Activated B cell treated with CpG ODN at 0.5 μM for 24 hours (primary cell): ENCODE results near the gene RASA1. TPM values are rescaled to one million over a fixed set of nuclear protein-coding genes. Genes with fewer than 3 reads are reported as not detected.

Experiments used
- ATAC-seq: fragments of 200-7000 bp; cut with Tn5 transposase; one replicate; pipeline ENCODE4 v1.10.0; 2021; ENCODE audit warnings: low read depth, mild to moderate bottlenecking, moderate library complexity
- CTCF ChIA-PET: fragments of 350-600 bp; sonication (Branson Sonifier 250); formaldehyde crosslinking; loops from one replicate; lab custom pipeline; 2021; ENCODE audit warnings: antibody characterized with exemption; lab: Charles Lee
- POLR2A ChIA-PET: fragments of 350-600 bp; sonication (Branson Sonifier 250); formaldehyde crosslinking; loops from one replicate; lab custom pipeline; 2021; ENCODE audit warnings: antibody characterized with exemption; lab: Charles Lee
- DNase-seq: peaks from one replicate; pipeline ENCODE4 v3.0.0; 2022
- H3K27ac Mint-ChIP-seq: one replicate; pipeline ENCODE4 v1.8.0; 2020; ENCODE audit warnings: mixed read lengths
- H3K27me3 Mint-ChIP-seq: one replicate; pipeline ENCODE4 v1.8.0; 2021; ENCODE audit warnings: mixed read lengths
- H3K36me3 Mint-ChIP-seq: one replicate; pipeline ENCODE4 v1.8.0; 2021; ENCODE audit warnings: low read depth, mixed read lengths
- H3K4me1 Mint-ChIP-seq: one replicate; pipeline ENCODE4 v1.8.0; 2021; ENCODE audit warnings: mixed read lengths
- H3K4me3 Mint-ChIP-seq: one replicate; pipeline ENCODE4 v1.8.0; 2020; ENCODE audit warnings: mild to moderate bottlenecking, mixed read lengths
- H3K9me3 Mint-ChIP-seq: one replicate; pipeline ENCODE4 v1.8.0; 2020; ENCODE audit warnings: mixed read lengths
- intact Hi-C: fragments of 100-400 bp; cut with micrococcal nuclease; formaldehyde crosslinking; loops from one replicate; pipeline ENCODE4 v1.15.1; 2024
- total RNA-seq: library from RNA; stranded (reverse); gene quantifications from 2 replicates; pipeline ENCODE4 v1.2.3, GENCODE V29; 2022
- TF ChIP-seq, protein P1 (sequence below): fragments of 200-600 bp; IDR thresholded peaks from one replicate; pipeline ENCODE4 v1.8.0; 2022; ENCODE audit warnings: antibody characterized with exemption, mild to moderate bottlenecking

RASA1 gene
- total RNA-seq, 1 donor from 2014 or later, result 28.8 TPM

DNA sequence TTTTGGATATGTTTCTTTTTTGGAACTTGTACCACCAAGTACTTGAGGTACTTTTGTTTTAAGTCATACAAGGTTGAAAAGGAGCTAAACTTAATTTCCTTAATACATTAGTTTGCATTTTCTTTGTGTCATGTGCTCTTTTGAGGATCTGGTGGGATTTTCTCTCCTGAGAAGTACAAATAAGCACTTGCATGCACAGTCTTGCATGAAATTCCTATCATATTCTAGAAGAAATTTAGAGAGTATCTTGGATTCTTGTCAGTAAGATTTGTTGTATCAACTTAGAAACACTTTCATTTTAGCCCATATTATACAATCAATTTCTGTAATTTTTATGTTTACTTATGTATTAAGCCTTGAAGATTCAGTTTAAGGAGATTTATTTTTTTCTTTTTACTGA lies 80.2 kb downstream of the RASA1 start:
- TF ChIP-seq, protein P1, sequence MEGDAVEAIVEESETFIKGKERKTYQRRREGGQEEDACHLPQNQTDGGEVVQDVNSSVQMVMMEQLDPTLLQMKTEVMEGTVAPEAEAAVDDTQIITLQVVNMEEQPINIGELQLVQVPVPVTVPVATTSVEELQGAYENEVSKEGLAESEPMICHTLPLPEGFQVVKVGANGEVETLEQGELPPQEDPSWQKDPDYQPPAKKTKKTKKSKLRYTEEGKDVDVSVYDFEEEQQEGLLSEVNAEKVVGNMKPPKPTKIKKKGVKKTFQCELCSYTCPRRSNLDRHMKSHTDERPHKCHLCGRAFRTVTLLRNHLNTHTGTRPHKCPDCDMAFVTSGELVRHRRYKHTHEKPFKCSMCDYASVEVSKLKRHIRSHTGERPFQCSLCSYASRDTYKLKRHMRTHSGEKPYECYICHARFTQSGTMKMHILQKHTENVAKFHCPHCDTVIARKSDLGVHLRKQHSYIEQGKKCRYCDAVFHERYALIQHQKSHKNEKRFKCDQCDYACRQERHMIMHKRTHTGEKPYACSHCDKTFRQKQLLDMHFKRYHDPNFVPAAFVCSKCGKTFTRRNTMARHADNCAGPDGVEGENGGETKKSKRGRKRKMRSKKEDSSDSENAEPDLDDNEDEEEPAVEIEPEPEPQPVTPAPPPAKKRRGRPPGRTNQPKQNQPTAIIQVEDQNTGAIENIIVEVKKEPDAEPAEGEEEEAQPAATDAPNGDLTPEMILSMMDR, result no peak
- ATAC-seq (no peak), DNase-seq (no peak)
- ChIA-PET CTCF (no interaction called here), POLR2A (interaction anchor here (0.6 kb wide), 1 partner anchor 1386 kb away, joined by 5 read pairs; no protein-coding TSS in a partner anchor)
- Mint-ChIP-seq H3K9me3 (peaks cover 4% of the 10 kb centered on the region), H3K27ac (no peak overlapping the region), H3K4me1 (peaks cover 11% of the 10 kb centered on the region), H3K36me3 (peaks cover 37% of the 10 kb centered on the region), H3K4me3 (no peak overlapping the region), H3K27me3 (no peaks in the 10 kb centered on the region)
- intact Hi-C loops, result no loop called here

DNA sequence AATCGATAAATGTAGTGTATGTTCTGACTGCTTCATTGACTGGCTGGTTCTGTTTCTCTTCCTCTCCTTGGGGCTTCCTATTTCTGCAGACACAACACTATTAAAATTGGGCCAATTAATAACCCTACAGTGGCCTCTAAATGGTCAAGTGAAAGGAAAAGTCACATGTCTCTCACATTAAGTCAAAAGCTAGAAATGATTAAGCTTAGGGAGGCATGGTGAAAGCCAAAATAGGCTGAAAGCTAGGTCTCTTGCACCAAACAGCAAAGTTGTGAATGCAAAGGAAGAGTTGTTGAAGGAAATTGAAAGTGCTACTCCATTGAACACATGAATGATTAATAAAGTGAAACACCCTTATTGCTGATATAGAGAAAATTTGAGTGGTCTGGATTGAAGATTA lies 86.8 kb downstream of the RASA1 start:
- ATAC-seq, result no peak
- DNase-seq, result no peak
- Mint-ChIP-seq H3K9me3 (no peaks in the 10 kb centered on the region), H3K36me3 (peaks cover 58% of the 10 kb centered on the region), H3K4me1 (peaks cover 16% of the 10 kb centered on the region), H3K27ac (no peak overlapping the region), H3K27me3 (no peaks in the 10 kb centered on the region), H3K4me3 (no peak overlapping the region)
- POLR2A ChIA-PET, result no interaction called here
- intact Hi-C loops, result loop anchor here (2.0 kb wide), 1 partner anchor 14 kb away; no protein-coding TSS in a partner anchor
- CTCF ChIA-PET, result interaction anchor here (1.3 kb wide), 1 partner anchor 26 kb away, joined by 3 read pairs; no protein-coding TSS in a partner anchor
- TF ChIP-seq, protein P1, result no peak

DNA sequence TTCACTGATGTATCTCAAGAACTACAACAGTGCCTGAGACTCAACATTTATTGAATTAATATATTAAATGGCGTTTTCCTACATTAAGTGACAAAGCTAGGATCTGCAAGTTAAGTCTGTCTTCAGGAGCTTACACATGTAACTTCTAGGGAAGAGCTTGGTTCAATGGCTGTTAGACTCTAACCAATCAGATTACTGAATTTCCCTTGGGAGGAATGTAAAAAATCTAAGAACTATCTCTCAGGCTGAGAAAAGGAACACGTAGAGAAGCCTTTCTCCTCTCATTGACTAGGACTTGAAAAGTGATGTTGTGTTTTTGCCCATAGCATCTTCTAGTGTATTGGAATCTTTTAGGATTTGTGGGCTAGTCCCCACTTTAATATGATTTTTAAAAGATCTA lies 91.4 kb downstream of the RASA1 start:
- intact Hi-C loops, result no loop called here

DNA sequence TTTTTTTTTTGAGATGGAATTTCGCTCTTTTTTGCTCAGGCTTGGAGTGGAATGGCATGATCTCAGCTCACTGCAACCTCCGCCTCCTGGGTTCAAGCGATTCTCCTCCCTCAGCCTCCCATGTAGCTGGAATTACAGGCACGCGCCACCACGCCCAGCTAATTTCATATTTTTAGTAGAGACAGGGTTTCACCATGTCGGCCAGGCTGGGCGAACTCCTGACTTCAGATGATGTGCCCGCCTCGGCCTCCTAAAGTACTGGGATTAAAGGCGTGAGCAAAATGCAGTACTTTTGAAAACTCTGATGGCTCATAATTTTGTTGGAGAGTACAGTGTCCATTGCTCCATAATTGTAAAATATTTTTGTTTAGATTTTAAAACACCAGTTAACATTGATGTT lies 92.4 kb downstream of the RASA1 start:
- no peak overlapping the region for H3K27ac Mint-ChIP-seq
- TF ChIP-seq, protein P1, result no peak
- intact Hi-C loops, result no loop called here
- peaks cover 60% of the 10 kb centered on the region for H3K36me3 Mint-ChIP-seq
- no peaks in the 10 kb centered on the region for H3K4me1 Mint-ChIP-seq
- H3K27me3 Mint-ChIP-seq, result no peaks in the 10 kb centered on the region
- no peaks in the 10 kb centered on the region for H3K9me3 Mint-ChIP-seq
- no peak overlapping the region for H3K4me3 Mint-ChIP-seq
- ATAC-seq (no peak), DNase-seq (no peak)
- ChIA-PET POLR2A (no interaction called here), CTCF (no interaction called here)

More for the DNA sequence above, 91.4 kb downstream of the RASA1 start:
- POLR2A ChIA-PET, result no interaction called here
- ATAC-seq (no peak), DNase-seq (no peak)
- no peaks in the 10 kb centered on the region for H3K9me3 Mint-ChIP-seq
- H3K4me1 Mint-ChIP-seq, result peaks cover 8% of the 10 kb centered on the region
- H3K27me3 Mint-ChIP-seq, result no peaks in the 10 kb centered on the region
- CTCF ChIA-PET, result no interaction called here
- H3K36me3 Mint-ChIP-seq, result peaks cover 61% of the 10 kb centered on the region
- no peak overlapping the region for H3K27ac Mint-ChIP-seq
- H3K4me3 Mint-ChIP-seq, result no peak overlapping the region
- TF ChIP-seq, protein P1, result no peak

DNA sequence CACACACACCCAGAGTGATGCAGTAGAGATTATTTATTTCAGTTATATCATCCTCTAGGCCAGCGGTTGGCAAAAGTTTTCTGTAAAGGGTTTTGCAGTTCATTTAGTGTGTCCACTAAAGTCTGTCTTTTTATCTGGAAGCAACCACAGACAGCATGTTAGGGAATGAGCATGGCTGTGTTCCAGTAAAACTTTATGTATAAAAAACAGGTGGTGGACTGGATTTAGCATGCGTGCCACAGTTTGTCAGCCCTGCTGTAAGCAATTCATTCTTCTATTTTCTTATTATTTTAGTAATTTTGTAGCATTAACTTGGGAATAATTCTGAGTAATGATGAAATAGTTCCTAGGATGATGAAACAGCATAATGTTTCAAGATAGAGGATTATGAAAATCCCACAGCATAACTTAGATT lies 93.4 kb downstream of the RASA1 start:
- ATAC-seq (no peak), DNase-seq (no peak)
- no peaks in the 10 kb centered on the region for H3K4me1 Mint-ChIP-seq
- H3K9me3 Mint-ChIP-seq, result no peaks in the 10 kb centered on the region
- peaks cover 53% of the 10 kb centered on the region for H3K36me3 Mint-ChIP-seq
- no peaks in the 10 kb centered on the region for H3K27me3 Mint-ChIP-seq
- no peak overlapping the region for H3K4me3 Mint-ChIP-seq
- ChIA-PET POLR2A (no interaction called here), CTCF (no interaction called here)
- TF ChIP-seq, protein P1, result no peak
- no peak overlapping the region for H3K27ac Mint-ChIP-seq
- intact Hi-C loops, result no loop called here
